ENCODE results near the gene MYLK.
"Not testable (repeated sequence)": the region's sequence is repeated elsewhere in the genome, so short reads cannot be mapped to it uniquely, and the experiment has no call there.

MYLK gene

GRCh38 chr3:123728991-123729390 is 155.1 kb downstream of the MYLK start:
- DNase-seq (ENCODE audit: low read depth in 1 of 2, low spot score in 1 of 2): no peak

- DNase-seq (ENCODE audit: low read depth in 1 of 2, low spot score in 1 of 2): no peak
Measured at GRCh38 chr3:123728014-123728413, 156.1 kb downstream of the MYLK start.

DNA sequence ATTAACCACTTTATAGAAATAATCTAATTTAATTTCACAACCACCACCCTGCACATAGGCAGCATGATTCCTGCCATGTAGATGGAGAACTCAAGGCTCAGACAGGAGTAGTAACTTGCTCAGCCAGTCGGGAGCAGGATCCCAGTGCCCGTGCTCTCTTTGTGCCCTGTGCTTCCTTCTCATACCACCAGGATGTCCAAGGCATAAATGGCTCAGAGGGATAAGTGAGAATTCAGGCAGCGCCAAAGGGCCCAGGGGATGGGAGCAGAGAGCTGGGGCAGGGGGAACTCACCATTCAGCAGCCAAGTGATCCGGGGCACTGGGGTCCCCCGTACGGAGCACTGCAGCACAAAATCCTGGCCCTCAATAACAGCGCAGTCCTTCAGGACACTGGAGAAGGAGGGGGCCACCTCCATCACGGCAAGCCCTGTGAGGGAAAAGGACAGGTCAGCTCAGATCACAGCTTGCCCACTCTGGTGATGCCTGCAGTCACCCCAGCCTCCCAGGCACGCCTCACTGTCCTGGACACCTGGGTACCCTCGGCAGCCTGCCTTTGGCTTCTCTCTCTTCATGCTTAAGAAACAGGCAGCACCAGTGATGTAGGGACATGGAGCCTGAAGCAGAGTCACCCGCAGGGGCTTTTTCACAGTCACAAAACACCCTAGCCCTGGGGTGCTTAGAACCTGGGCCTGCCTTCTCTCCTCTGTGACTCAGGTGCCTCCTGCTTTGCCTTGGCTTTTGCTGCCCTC is 158.3 kb downstream of the MYLK start:
- no peak for DNase-seq (ENCODE audit: low read depth in 1 of 2, low spot score in 1 of 2)

DNA sequence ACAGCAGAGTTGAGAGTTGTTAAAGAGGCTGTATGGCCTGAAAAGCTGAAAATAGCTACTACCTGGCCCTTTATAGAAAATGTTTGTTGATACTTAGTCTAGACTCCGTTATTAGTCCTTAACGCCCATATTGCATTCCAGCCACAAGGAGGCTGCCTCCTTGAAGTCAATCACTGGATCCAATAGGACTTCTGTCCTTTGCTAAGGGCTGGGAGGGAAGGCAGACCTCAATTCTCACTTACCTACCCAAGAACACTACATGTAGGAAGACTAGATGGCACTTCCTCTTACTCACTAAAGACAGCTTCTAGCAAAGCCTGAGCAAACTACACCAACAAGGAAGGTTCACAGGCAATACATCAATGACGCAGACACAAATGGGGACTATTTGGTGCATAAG is 159.8 kb downstream of the MYLK start:
- DNase-seq (ENCODE audit: low read depth in 1 of 2, low spot score in 1 of 2): no peak

- no peak for DNase-seq (ENCODE audit: low read depth in 1 of 2, low spot score in 1 of 2)
Measured at GRCh38 chr3:123723522-123724168, 160.5 kb downstream of the MYLK start.

GRCh38 chr3:123723070-123723469 is 161.1 kb downstream of the MYLK start:
- DNase-seq (ENCODE audit: low read depth in 1 of 2, low spot score in 1 of 2): no peak

GRCh38 chr3:123722456-123722855 is 161.7 kb downstream of the MYLK start:
- no peak for DNase-seq (ENCODE audit: low read depth in 1 of 2, low spot score in 1 of 2)

DNA sequence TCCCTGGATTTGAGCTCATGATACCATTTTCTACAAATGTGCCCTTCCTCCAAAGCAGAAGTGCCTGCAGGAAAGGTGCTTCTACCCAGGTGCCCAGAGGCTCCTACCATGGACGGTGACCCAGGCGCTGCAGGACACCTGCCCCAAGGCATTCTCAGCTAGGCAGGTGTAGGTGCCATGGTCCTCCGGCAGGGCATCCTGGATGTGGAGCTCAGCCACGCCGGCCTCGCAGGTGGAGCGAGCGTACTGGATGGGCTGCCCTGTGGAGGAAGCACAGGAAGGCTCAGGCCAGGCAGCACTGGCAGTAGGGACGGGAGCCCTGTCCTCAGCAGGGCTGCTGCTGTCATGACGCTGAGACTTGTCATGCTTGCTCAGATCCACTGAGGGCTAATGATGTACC is 162.1 kb downstream of the MYLK start:
- no peak for DNase-seq (ENCODE audit: low read depth in 1 of 2, low spot score in 1 of 2)

DNA sequence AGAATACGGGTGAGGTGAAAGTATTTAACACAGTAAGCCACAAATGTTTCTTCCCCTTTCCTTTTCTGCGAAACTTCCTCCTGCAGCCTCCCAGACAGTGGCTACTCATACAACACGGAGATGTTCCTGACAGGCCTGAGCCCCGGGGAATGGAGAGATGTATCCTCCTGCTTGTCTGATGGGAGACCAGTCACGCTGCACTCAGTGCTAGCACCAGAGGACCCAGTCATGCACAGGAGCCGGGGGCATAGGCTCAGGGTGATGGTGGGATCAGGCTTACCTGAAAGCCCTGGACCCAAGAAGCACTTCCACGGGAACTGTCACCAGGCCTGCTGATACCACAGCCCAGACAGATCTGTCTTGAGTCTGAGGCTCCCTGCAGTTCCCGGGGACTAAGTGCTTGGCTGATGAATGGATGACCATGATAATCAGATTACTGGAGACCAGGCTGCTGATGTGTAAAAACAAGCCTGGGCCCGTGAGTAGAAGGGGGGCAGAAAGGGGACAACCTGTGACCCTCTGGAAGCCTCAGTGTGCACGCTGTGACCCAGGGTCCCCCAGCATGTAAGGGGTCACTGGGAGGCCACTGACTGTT is 162.9 kb downstream of the MYLK start:
- DNase-seq (ENCODE audit: low read depth in 1 of 2, low spot score in 1 of 2): not testable (repeated sequence)

GRCh38 chr3:123720638-123721037 is 163.5 kb downstream of the MYLK start:
- DNase-seq (ENCODE audit: low read depth in 1 of 2, low spot score in 1 of 2): no peak

- no peak for DNase-seq (ENCODE audit: low read depth in 1 of 2, low spot score in 1 of 2)
Measured at GRCh38 chr3:123719862-123720453, 164.2 kb downstream of the MYLK start.

DNA sequence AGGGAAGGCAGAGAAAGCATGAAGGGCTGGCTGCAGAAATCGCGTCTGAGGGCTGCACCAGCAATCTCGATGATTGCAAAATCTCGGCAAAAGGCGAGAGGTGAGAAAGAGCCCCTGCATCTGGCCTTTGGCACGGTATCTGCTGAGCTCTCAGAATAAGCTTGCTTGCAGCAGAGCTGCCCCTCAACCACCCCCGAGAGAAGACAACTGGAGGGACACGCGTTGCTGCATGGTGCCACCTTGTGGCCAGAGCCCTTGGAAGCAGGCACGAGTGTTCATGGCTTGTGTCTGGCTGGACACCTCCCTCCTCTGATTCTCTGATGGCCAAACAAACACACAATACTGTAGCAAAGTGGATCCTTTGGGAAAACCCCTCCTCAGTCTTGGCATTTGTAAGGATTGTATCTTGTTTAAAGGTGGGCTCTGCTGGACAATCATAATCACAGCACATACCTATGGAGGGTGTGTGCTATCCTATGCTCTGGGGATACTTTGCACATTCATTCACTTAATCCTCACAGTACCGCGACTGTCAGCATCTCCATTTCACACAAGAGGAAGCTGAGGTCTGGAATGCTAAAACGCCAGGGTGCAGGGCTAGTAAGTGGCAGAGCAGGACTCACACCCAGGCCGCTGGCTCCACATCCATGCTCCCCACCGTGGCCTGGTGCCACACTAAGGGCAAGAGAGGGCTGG is 164.9 kb downstream of the MYLK start:
- DNase-seq (ENCODE audit: low read depth in 1 of 2, low spot score in 1 of 2): peak in 1 of 2 donors; percentile 14

DNA sequence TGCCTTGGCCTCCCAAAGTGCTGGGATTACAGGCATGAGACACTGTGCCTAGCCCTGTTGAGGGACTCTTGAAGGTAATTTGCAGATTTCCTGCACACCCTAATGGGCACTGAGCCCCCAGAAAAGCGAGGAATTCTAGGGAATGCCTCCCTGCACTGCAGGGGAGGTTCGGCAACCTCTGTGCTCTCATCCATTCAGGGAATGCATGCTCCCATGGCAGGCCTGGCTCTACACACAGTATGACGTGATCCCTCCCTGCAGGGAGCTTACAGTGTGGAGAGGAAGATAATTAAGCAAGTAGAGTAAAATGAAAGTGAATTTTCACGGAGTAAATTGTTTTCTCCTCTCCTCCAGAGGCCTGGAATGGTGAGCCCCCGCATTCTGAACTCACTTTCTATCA is 166.0 kb downstream of the MYLK start:
- DNase-seq (ENCODE audit: low read depth in 1 of 2, low spot score in 1 of 2): no peak

GRCh38 chr3:123717451-123717850 is 166.7 kb downstream of the MYLK start:
- not testable (repeated sequence) for DNase-seq (ENCODE audit: low read depth in 1 of 2, low spot score in 1 of 2)

DNA sequence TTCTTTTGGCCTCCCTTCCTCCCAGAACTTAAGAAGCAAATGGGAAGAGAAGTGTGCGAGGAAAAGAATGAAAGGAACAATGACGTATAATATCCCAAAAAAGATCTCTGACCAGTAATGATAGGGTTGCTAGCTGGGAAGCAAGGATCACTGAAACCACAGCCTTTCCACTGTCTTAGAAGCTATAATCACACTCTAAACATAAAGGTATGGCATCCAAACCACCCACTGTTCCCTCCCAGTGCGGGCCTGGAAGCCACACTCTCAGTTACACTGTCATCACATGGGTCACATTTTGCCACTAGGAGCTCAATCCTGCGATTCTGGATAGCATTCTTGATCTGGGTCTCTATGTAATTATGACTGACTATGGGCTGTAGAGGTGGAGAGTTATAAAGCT is 167.7 kb downstream of the MYLK start:
- no peak for DNase-seq (ENCODE audit: low read depth in 1 of 2, low spot score in 1 of 2)

DNA sequence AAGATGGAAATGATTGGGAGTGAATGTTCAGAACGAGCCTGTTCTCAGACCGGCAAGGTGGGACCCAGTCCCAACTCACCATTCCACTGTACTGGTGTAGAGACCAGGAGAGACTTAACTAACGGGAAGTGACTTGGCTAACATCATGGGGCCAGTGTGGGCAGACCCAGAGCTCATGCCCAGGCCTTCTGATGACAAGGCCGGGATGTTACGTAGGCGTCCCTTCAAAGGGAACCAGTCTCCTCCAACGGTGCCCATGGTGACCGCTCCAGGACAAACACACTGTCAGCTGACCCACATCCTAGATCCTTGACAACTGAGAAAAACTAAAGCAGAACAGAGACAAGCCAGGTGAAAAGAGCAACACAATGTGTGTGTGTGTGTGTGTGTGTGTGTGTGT is 170.9 kb downstream of the MYLK start:
- no peak for DNase-seq (ENCODE audit: low read depth in 1 of 2, low spot score in 1 of 2)

- no peak for DNase-seq (ENCODE audit: low read depth in 1 of 2, low spot score in 1 of 2)
Measured at GRCh38 chr3:123712077-123712860, 171.9 kb downstream of the MYLK start.

DNA sequence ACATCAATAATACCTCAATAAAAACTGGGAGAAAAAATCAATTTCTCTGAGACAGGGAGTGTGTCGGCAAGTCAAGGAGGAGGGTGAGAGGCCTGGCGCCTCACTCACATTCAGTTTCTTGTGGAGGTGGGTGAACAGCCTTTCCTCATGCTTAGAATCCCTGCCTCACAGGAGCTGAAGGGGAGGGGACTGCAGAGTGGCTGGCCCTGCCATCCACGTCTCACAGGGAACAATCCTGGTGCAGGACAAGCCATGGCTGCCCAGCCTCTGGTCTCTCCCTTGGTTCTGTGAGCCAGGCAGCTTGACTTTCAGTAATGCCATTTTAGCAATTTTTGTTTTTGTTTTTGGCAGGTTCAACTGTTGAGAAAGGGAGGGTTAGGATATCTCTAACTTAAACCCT is 172.8 kb downstream of the MYLK start:
- no peak for DNase-seq (ENCODE audit: low read depth in 1 of 2, low spot score in 1 of 2)

- no peak for DNase-seq (ENCODE audit: low read depth in 1 of 2, low spot score in 1 of 2)
Measured at GRCh38 chr3:123708531-123708930, 175.6 kb downstream of the MYLK start.

- DNase-seq (ENCODE audit: low read depth in 1 of 2, low spot score in 1 of 2): not testable (repeated sequence)
Measured at GRCh38 chr3:123707641-123708040, 176.5 kb downstream of the MYLK start.

GRCh38 chr3:123706871-123707270 is 177.3 kb downstream of the MYLK start:
- no peak for DNase-seq (ENCODE audit: low read depth in 1 of 2, low spot score in 1 of 2)

Measured in stimulated activated CD4-positive, alpha-beta T cell treated with anti-CD3 and anti-CD28 coated beads, Interleukin-15, amount 100 ng/mL, for 1 hour (primary cell).